A549 treated with Mapracorat at 1 μM for 4 hours (cell line): Measurements from ENCODE around the gene KCNG1. TPM values are rescaled to one million over a fixed set of nuclear protein-coding genes. Genes with fewer than 3 reads are reported as not detected.

Experiments
- total RNA-seq: library from RNA; stranded (reverse); fragments of 200-300 nt; extraction: Qiagen RNA extraction; gene quantifications from 5 replicates; pipeline ENCODE4 v1.2.3, GENCODE V29; 2022

The KCNG1 gene
- total RNA-seq, result 20.9 to 32.3 TPM (median 24.0 TPM) in 5 replicates

GRCh38 chr20:51022803-51023616 is at the start of gene KCNG1:
Gene KCNG1 (minus strand): TSS chr20:51023107. CDS start chr20:51010338, 12,769 bp downstream.

GRCh38 chr20:50958615-50959542 is 64.0 kb downstream of the KCNG1 start, which contains the start of gene MOCS3:
Gene MOCS3 (plus strand): TSS chr20:50958818. CDS start chr20:50958843, 25 bp downstream.

GRCh38 chr20:50957798-50958614 is 64.9 kb downstream of the KCNG1 start, which contains the start of gene DPM1:
Gene DPM1 (minus strand): TSS chr20:50958532. CDS start chr20:50958523, 9 bp downstream.

Other genes starting within 250 kb of the KCNG1 start
- 26.5 to 34.5 TPM (median 30.7 TPM) in 5 replicates for gene BCAS4, start 228.0 kb downstream of the KCNG1 start, total RNA-seq
- gene ADNP, start 91.7 kb downstream of the KCNG1 start, total RNA-seq, result 39.0 to 49.3 TPM (median 41.4 TPM) in 5 replicates
- 69.7 to 94.8 TPM (median 72.2 TPM) in 5 replicates for gene DPM1, start 64.6 kb downstream of the KCNG1 start, total RNA-seq
- gene MOCS3, start 64.3 kb downstream of the KCNG1 start, total RNA-seq, result 5.7 to 6.4 TPM (median 6.2 TPM) in 5 replicates